Activated CD4-positive, alpha-beta T cell treated with anti-CD3 and anti-CD28 coated beads, Interleukin-2, amount 10 ng/mL, durations not matched to agents 7 days and 5 days (primary cell): Measurements from ENCODE around the gene RBM22. TPM values are rescaled to one million over a fixed set of nuclear protein-coding genes. Genes with fewer than 3 reads are reported as not detected.
"Not testable (repeated sequence)": the region's sequence is repeated elsewhere in the genome, so short reads cannot be mapped to it uniquely, and the experiment has no call there.

ENCODE experiments used
- CTCF ChIA-PET: fragments of 350-600 bp; sonication (Branson Sonifier 250); formaldehyde crosslinking; loops from one replicate; lab custom pipeline; 2021; ENCODE audit warnings: antibody characterized with exemption; lab: Charles Lee
- POLR2A ChIA-PET: fragments of 350-600 bp; sonication (Branson Sonifier 250); formaldehyde crosslinking; loops from one replicate; lab custom pipeline; 2021; ENCODE audit warnings: antibody characterized with exemption; lab: Charles Lee
- DNase-seq: peaks from one replicate; pipeline ENCODE4 v3.0.0-alpha.2; 2020
- H3K27ac Mint-ChIP-seq: one replicate; pipeline ENCODE4 v1.8.0; 2021; ENCODE audit warnings: mild to moderate bottlenecking, moderate library complexity, mixed read lengths
- H3K27me3 Mint-ChIP-seq: one replicate; pipeline ENCODE4 v1.8.0; 2021; ENCODE audit warnings: mixed read lengths
- H3K36me3 Mint-ChIP-seq: one replicate; pipeline ENCODE4 v1.8.0; 2021; ENCODE audit warnings: low read depth, mixed read lengths
- H3K4me1 Mint-ChIP-seq: one replicate; pipeline ENCODE4 v1.8.0; 2021; ENCODE audit warnings: mixed read lengths
- H3K4me3 Mint-ChIP-seq: one replicate; pipeline ENCODE4 v1.8.0; 2021; ENCODE audit warnings: mild to moderate bottlenecking, moderate library complexity, mixed read lengths
- H3K9me3 Mint-ChIP-seq: one replicate; pipeline ENCODE4 v1.8.0; 2021; ENCODE audit warnings: mixed read lengths
- total RNA-seq, 2 experiments: library from RNA; stranded (reverse); gene quantifications; one replicate each; pipeline ENCODE4 v1.2.3, GENCODE V29; 2021

RBM22 gene
- 10 to 100 TPM; 61.9 to 65.6 TPM for total RNA-seq

DNA sequence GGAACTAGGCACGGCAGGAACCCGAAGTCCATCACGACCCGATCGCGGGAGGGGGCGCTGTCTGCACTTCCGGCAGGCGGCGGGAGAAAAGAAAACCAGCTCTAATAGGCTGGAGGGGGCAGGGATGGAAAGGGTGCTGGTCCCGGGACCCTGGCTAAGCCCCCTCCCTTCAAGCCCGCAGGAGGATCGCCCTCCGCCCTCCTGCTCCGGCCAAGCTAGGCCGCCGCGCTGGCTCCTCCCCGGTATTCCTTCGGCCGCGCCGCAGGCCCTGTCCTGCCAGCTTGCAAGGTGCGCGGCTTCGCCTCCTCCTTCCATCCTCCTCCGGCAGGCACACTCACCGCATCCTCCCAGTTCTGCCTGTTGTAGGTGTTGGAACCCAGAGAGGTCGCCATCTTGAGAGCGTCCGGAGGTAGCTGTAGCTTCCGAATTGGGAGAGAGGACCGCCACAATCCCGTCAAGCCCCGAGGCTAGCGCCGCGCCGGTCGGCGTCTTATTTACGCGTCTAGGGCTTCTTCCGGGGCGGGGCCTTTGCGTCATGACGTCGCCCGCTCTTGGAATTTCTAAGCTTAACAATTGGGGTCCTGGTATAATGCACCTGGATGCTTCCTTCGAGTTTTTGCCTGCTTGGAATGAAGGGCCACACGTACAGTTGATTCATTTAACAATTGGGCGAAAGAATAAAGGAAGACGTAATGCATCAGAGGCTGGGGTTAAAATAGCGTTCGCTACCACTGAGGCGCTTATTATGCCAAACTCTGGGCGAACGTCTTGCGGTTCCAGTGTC, at the start of gene RBM22:
TSS of gene RBM22 (minus strand) at position 469 of the 784 bp plus-strand sequence. CDS start at position 392, 77 bp downstream.
- ChIA-PET POLR2A (interaction anchor here (0.6 to 2.1 kb wide), 5 partner anchors 58 to 146 kb away, joined by 3 to 10 read pairs (median 3); partner anchors contain the start of genes DCTN4 and IRGM), CTCF (interaction anchor here (0.6 to 3.8 kb wide), 29 partner anchors 8 to 251 kb away, joined by 3 to 26 read pairs (median 4); partner anchors contain the start of gene IRGM)

DNA sequence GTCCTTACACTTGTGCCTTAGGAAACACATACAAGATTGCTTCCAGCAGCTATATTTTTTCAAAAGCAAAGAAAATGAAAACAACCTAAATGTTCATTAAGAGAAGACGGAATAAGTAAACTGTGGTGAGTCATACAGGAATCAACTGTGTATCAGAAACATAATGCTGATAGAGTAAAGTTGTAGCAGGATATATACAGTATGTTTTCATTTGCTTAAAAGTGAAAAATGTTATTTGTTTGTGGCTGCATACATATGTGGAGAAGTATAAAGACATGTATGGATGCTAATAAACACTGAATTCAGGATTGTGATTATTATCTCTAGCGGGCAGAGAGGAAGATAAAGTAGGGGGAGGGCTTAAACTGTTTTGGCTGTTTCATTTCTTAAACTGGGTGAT, 49.6 kb upstream of the RBM22 start:
- ChIA-PET CTCF (interaction anchor here (0.8 to 1.4 kb wide), 3 partner anchors 9 to 16 kb away, joined by 3 to 4 read pairs (median 4); no protein-coding TSS in a partner anchor), POLR2A (interaction anchor here (0.6 kb wide), 1 partner anchor 23 kb away, joined by 3 read pairs; no protein-coding TSS in a partner anchor)
- H3K4me3 Mint-ChIP-seq, result no peak overlapping the region
- no peak overlapping the region for H3K27ac Mint-ChIP-seq
- no peak for DNase-seq
- H3K9me3 Mint-ChIP-seq, result peaks cover under 1% of the 10 kb centered on the region
- no peaks in the 10 kb centered on the region for H3K27me3 Mint-ChIP-seq
- peaks cover 57% of the 10 kb centered on the region for H3K36me3 Mint-ChIP-seq
- H3K4me1 Mint-ChIP-seq, result peaks cover 34% of the 10 kb centered on the region

More for the DNA sequence above, at the start of gene RBM22:
- Mint-ChIP-seq H3K27me3 (no peaks in the 10 kb centered on the region), H3K36me3 (peaks cover 22% of the 10 kb centered on the region), H3K9me3 (no peaks in the 10 kb centered on the region), H3K27ac (no peak within 1 kb of the TSS), H3K4me3 (no peak within 1 kb of the TSS), H3K4me1 (peaks cover 13% of the 10 kb centered on the region)
- DNase-seq, result peak; percentile 94

GRCh38 chr5:150743142-150743488, 42.3 kb upstream of the RBM22 start:
- peaks cover 62% of the 10 kb centered on the region for H3K4me1 Mint-ChIP-seq
- not testable (repeated sequence) for H3K4me3 Mint-ChIP-seq

GRCh38 chr5:150742455-150743141, 41.7 kb upstream of the RBM22 start:
- DNase-seq, H3K27me3 Mint-ChIP-seq, H3K9me3 Mint-ChIP-seq, POLR2A ChIA-PET: not testable (repeated sequence)
- CTCF ChIA-PET, result interaction anchor here (1.8 kb wide), 1 partner anchor 11 kb away, joined by 7 read pairs; no protein-coding TSS in a partner anchor
- peaks cover 65% of the 10 kb centered on the region for H3K36me3 Mint-ChIP-seq
- peak overlapping the region; percentile 85 for H3K27ac Mint-ChIP-seq
- peak overlapping the region; percentile 18 for H3K4me3 Mint-ChIP-seq
- H3K4me1 Mint-ChIP-seq, result peaks cover 67% of the 10 kb centered on the region

More at GRCh38 chr5:150743142-150743488, 42.3 kb upstream of the RBM22 start:
- CTCF ChIA-PET, H3K27me3 Mint-ChIP-seq, H3K9me3 Mint-ChIP-seq: not testable (repeated sequence)
- Mint-ChIP-seq H3K36me3 (peaks cover 62% of the 10 kb centered on the region), H3K27ac (peak overlapping the region; percentile 57)
- POLR2A ChIA-PET, result interaction anchor here (0.6 kb wide), 1 partner anchor 16 kb away, joined by 3 read pairs; the partner anchor contains the start of gene DCTN4
- DNase-seq, result peak; percentile 20

DNA sequence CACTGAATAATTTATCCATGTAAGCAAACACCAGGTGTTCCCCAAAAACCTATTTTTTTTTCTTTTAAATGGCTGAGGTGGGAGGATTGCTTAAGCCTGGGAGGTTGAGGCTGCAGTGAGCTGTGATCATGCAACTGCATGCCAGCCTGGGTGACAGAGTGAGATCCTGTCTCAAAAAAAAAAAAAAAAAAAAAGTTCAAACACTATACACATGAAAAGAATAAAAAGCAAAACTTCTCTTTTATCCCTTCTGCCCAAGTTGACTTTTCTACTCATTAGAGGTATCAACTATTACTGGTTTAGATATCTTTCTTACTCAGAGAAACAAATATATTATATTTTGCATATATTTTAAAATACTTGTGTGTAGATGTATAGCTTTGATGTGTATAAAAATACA, 40.1 kb upstream of the RBM22 start:
- Mint-ChIP-seq H3K27ac (no peak overlapping the region), H3K9me3 (peaks cover 14% of the 10 kb centered on the region), H3K27me3 (no peaks in the 10 kb centered on the region), H3K4me3 (no peak overlapping the region), H3K4me1 (peaks cover 80% of the 10 kb centered on the region), H3K36me3 (peaks cover 74% of the 10 kb centered on the region)
- ChIA-PET POLR2A (no interaction called here), CTCF (interaction anchor here (0.6 to 1.8 kb wide), 4 partner anchors 9 to 48 kb away, joined by 3 to 7 read pairs (median 4); no protein-coding TSS in a partner anchor)
- DNase-seq, result no peak

DNA sequence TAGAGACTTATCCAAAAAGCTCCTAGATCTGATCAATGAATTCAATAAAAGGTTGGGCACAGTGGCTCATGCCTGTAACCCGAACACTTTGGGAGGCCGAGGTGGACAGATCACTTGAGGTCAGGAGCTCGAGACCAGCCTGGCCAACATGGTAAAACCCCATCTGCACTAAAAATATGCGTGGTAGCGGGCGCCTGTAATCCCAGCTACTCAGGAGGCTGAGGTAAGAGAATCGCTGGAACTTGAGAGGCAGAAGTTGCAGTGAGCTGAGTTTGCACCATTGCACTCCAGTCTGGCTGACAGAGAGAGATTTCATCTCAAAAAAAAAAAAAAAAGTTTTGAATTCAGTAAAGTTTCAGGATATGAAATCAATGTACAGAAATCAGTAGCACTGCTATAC, 38.0 kb upstream of the RBM22 start:
- no peak overlapping the region for H3K4me3 Mint-ChIP-seq
- ChIA-PET CTCF (interaction anchor here (0.6 kb wide), 3 partner anchors 17 to 709 kb away, joined by 3 read pairs; no protein-coding TSS in a partner anchor), POLR2A (no interaction called here)
- H3K27ac Mint-ChIP-seq, result peak overlapping the region; percentile 32
- no peaks in the 10 kb centered on the region for H3K27me3 Mint-ChIP-seq
- peaks cover 10% of the 10 kb centered on the region for H3K9me3 Mint-ChIP-seq
- peaks cover 82% of the 10 kb centered on the region for H3K36me3 Mint-ChIP-seq
- no peak for DNase-seq
- H3K4me1 Mint-ChIP-seq, result peaks cover 90% of the 10 kb centered on the region

GRCh38 chr5:150734579-150735384, 33.9 kb upstream of the RBM22 start:
- H3K27me3 Mint-ChIP-seq, result no peaks in the 10 kb centered on the region
- ChIA-PET CTCF (interaction anchor here (1.0 to 3.4 kb wide), 8 partner anchors 9 to 54 kb away, joined by 3 to 12 read pairs (median 4); partner anchors contain the start of gene RBM22), POLR2A (no interaction called here)
- DNase-seq, result no peak
- peaks cover 52% of the 10 kb centered on the region for H3K4me1 Mint-ChIP-seq
- H3K9me3 Mint-ChIP-seq, result peaks cover 10% of the 10 kb centered on the region
- H3K27ac Mint-ChIP-seq, result peak overlapping the region; percentile 58
- no peak overlapping the region for H3K4me3 Mint-ChIP-seq
- peaks cover 79% of the 10 kb centered on the region for H3K36me3 Mint-ChIP-seq

DNA sequence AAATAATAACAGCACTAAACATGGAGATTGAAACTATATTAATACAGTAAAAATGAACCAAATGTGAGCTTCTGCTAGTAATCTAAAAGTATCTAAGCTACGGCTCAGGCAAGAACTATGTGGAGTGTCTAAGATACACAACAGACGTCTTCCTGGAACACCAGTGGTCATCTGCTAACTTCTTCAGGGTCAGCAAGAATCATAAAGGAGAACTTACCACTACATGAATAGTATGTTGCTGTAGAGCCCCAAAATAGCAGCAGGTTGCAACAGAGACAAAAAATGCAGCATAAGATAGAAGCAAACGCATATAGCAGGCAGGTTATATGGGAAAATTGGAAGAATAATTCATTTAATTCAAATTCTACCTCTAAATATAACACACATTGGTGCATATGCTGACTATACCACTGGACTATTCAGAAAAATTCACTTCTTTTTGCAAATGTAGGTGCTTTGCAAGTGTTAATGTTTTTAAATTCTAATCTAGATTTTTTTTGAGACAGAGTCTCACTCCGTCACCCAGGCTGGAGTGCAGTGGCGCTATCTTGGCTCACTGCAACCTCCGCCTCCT, 30.9 kb upstream of the RBM22 start:
- no peak overlapping the region for H3K4me3 Mint-ChIP-seq
- peaks cover 23% of the 10 kb centered on the region for H3K4me1 Mint-ChIP-seq
- CTCF ChIA-PET, result interaction anchor here (3.0 kb wide), 1 partner anchor 10 kb away, joined by 7 read pairs; no protein-coding TSS in a partner anchor
- no peaks in the 10 kb centered on the region for H3K27me3 Mint-ChIP-seq
- H3K9me3 Mint-ChIP-seq, result peaks cover 6% of the 10 kb centered on the region
- POLR2A ChIA-PET, result no interaction called here
- no peak for DNase-seq
- no peak overlapping the region for H3K27ac Mint-ChIP-seq
- H3K36me3 Mint-ChIP-seq, result peaks cover 61% of the 10 kb centered on the region

DNA sequence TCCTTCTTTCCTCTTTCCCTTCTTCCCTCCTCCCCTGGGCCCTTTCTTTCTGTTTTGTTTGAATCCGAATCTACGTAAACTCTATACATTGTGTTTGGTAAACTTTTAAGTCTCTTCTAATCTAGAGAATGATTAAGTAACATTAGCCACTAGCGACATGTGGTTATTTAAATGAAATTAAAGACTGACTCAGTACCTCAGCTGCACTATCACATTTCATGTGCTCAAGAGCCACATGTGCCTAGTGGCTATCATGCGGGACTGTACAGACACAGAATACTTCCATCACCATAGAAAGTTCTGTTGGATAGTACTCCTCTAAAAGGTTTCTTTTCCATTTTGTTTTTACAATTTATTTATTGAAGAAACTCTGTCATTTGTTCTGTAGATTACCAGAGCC, 29.0 kb upstream of the RBM22 start:
- ChIA-PET CTCF (interaction anchor here (1.5 kb wide), 1 partner anchor 117 kb away, joined by 3 read pairs; no protein-coding TSS in a partner anchor), POLR2A (no interaction called here)
- H3K9me3 Mint-ChIP-seq, result no peaks in the 10 kb centered on the region
- H3K27ac Mint-ChIP-seq, result no peak overlapping the region
- no peaks in the 10 kb centered on the region for H3K27me3 Mint-ChIP-seq
- no peak overlapping the region for H3K4me3 Mint-ChIP-seq
- no peak for DNase-seq
- peaks cover 8% of the 10 kb centered on the region for H3K4me1 Mint-ChIP-seq
- H3K36me3 Mint-ChIP-seq, result peaks cover 46% of the 10 kb centered on the region

GRCh38 chr5:150723845-150724244, 23.0 kb upstream of the RBM22 start:
- Mint-ChIP-seq H3K27me3 (no peaks in the 10 kb centered on the region), H3K27ac (no peak overlapping the region)
- DNase-seq, result no peak

DNA sequence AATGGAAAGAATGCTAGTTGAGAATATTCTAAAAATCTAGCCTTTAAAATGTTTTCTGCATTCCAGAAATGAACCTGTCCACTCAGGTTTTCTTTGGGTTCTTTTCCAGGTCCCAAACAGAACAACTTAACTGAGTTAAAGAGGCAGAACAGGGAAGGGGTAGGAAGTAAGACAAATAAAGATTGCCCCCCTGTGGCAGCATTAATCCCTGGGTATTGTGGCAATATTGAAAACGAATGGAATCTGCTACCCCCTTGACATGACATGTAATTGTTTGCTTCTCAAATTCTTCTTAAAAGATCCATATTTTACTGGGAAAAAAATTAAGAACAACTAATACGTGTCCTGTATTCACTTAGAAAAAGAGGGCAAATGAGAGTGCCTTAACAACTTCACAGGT, 9.3 kb upstream of the RBM22 start:
- ChIA-PET CTCF (interaction anchor here (0.8 to 1.2 kb wide), 2 partner anchors 9 to 10 kb away, joined by 3 to 5 read pairs; partner anchors contain the start of gene RBM22), POLR2A (no interaction called here)
- no peaks in the 10 kb centered on the region for H3K4me1 Mint-ChIP-seq
- no peaks in the 10 kb centered on the region for H3K27me3 Mint-ChIP-seq
- no peak overlapping the region for H3K4me3 Mint-ChIP-seq
- peaks cover 26% of the 10 kb centered on the region for H3K36me3 Mint-ChIP-seq
- H3K9me3 Mint-ChIP-seq, result no peaks in the 10 kb centered on the region
- DNase-seq, result no peak
- H3K27ac Mint-ChIP-seq, result no peak overlapping the region

More at GRCh38 chr5:150723845-150724244, 23.0 kb upstream of the RBM22 start:
- H3K4me3 Mint-ChIP-seq, result no peak overlapping the region
- H3K36me3 Mint-ChIP-seq, result peaks cover 49% of the 10 kb centered on the region
- CTCF ChIA-PET, result interaction anchor here (1.7 kb wide), 1 partner anchor 23 kb away, joined by 5 read pairs; the partner anchor contains the start of gene RBM22
- no peaks in the 10 kb centered on the region for H3K4me1 Mint-ChIP-seq
- H3K9me3 Mint-ChIP-seq, result no peaks in the 10 kb centered on the region
- POLR2A ChIA-PET, result no interaction called here
